CD4-positive, alpha-beta memory T cell (primary cell): ENCODE data around the gene IRF4. TPM values are rescaled to one million over a fixed set of nuclear protein-coding genes. Genes with fewer than 3 reads are reported as not detected.

Experiments used
- CTCF ChIA-PET: fragments of 350-600 bp; sonication (Branson Sonifier 250); formaldehyde crosslinking; loops from one replicate; lab custom pipeline; 2021; ENCODE audit warnings: inconsistent platforms; ENCODE audit not compliant: partially characterized antibody; lab: Charles Lee
- POLR2A ChIA-PET: fragments of 350-600 bp; sonication (Branson Sonifier 250); formaldehyde crosslinking; loops from one replicate; lab custom pipeline; 2021; ENCODE audit not compliant: partially characterized antibody; lab: Charles Lee
- DNase-seq, 5 donors: peaks; one replicate each; pipeline versions ENCODE4 v3.0.0 to v3.0.0-alpha.2; 2020 to 2022; ENCODE audit warnings: mixed read lengths in 1 of 5
- H3K27ac ChIP-seq: one replicate; pipeline ENCODE4 v1.7.0; 2013; ENCODE audit warnings: low read depth, low read length
- H3K27me3 ChIP-seq: 2 replicates; pipeline ENCODE4 v1.7.0; 2013; ENCODE audit warnings: mild to moderate bottlenecking, low read length, moderate library complexity; ENCODE audit not compliant: insufficient read depth
- H3K36me3 ChIP-seq: 2 replicates; pipeline ENCODE4 v1.7.0; 2013; ENCODE audit warnings: mild to moderate bottlenecking, low read length, moderate library complexity; ENCODE audit not compliant: insufficient read depth
- H3K4me1 ChIP-seq: 2 replicates; pipeline ENCODE4 v1.7.0; 2013; ENCODE audit warnings: mild to moderate bottlenecking, low read length, moderate library complexity; ENCODE audit not compliant: insufficient read depth
- H3K4me3 ChIP-seq, 2 donors: one replicate each; pipeline ENCODE4 v1.7.0; 2013; ENCODE audit warnings: low read length in 2 of 2, mild to moderate bottlenecking in 1 of 2
- H3K9me3 ChIP-seq, 2 donors: one replicate each; pipeline ENCODE4 v1.7.0; 2013; ENCODE audit warnings: low read length in 2 of 2, control low read depth in 1 of 2; ENCODE audit not compliant: control insufficient read depth in 1 of 2
- H3K27ac Mint-ChIP-seq, 7 donors: one replicate each; pipeline ENCODE4 v1.8.0; 2020 to 2021; ENCODE audit warnings: mixed read lengths in 7 of 7, mild to moderate bottlenecking in 6 of 7, inconsistent platforms in 3 of 7, moderate library complexity in 3 of 7
- H3K27me3 Mint-ChIP-seq, 2 donors: one replicate each; pipeline ENCODE4 v1.8.0; 2020 to 2021; ENCODE audit warnings: mixed read lengths in 2 of 2
- H3K36me3 Mint-ChIP-seq, 2 donors: one replicate each; pipeline ENCODE4 v1.8.0; 2020 to 2021; ENCODE audit warnings: mixed read lengths in 2 of 2, inconsistent platforms in 1 of 2, mild to moderate bottlenecking in 1 of 2
- H3K4me1 Mint-ChIP-seq, 4 donors: one replicate each; pipeline ENCODE4 v1.8.0; 2020 to 2021; ENCODE audit warnings: mixed read lengths in 4 of 4, mild to moderate bottlenecking in 1 of 4
- H3K4me3 Mint-ChIP-seq, 8 donors: one replicate each; pipeline ENCODE4 v1.8.0; 2020 to 2021; ENCODE audit warnings: mixed read lengths in 8 of 8, mild to moderate bottlenecking in 7 of 8, moderate library complexity in 6 of 8, inconsistent platforms in 3 of 8
- H3K9me3 Mint-ChIP-seq, 8 donors: one replicate each; pipeline ENCODE4 v1.8.0; 2020 to 2021; ENCODE audit warnings: mixed read lengths in 8 of 8, mild to moderate bottlenecking in 5 of 8, inconsistent platforms in 3 of 8, moderate library complexity in 1 of 8
- intact Hi-C: fragments of 100-400 bp; cut with micrococcal nuclease; formaldehyde crosslinking; loops from one replicate; pipeline ENCODE4 v1.15.1; 2023
- polyA plus RNA-seq, 2 donors: library from polyadenylated mRNA; unstranded; fragments of 300-500 nt; fragmentation: Illumina TruSeq; gene quantifications; one replicate each; pipeline ENCODE4 v1.2.3, GENCODE V29; 2021
- total RNA-seq, 2 experiments: library from RNA; stranded (reverse); gene quantifications; one replicate each; pipeline ENCODE4 v1.2.3, GENCODE V29; 2021

The IRF4 gene
- total and polyA plus RNA-seq, 4 experiments from 2014 or later: 2.7 to 8.6 (median 7.1) TPM

- ChIA-PET POLR2A (no interaction called here), CTCF (no interaction called here)
- Mint-ChIP-seq H3K4me1 (peaks cover 0 to 5% (median 0%) of the 10 kb centered on the region in 4 donors), H3K4me3 (no peak overlapping the region), H3K36me3 (peaks cover 0 to 1% of the 10 kb centered on the region in 2 donors), H3K9me3 (peaks cover 0 to 42% (median 27%) of the 10 kb centered on the region in 8 donors), H3K27me3 (peaks cover 0 to 11% of the 10 kb centered on the region in 2 donors), H3K27ac (no peak overlapping the region)
- no peak for DNase-seq
- intact Hi-C loops: no loop called here
- Histone ChIP-seq H3K4me1 (no peaks in the 10 kb centered on the region), H3K9me3 (no peaks in the 10 kb centered on the region), H3K27ac (no peak overlapping the region), H3K36me3 (no peaks in the 10 kb centered on the region), H3K4me3 (no peak overlapping the region), H3K27me3 (no peaks in the 10 kb centered on the region)
Measured at GRCh38 chr6:363291-363690, 28.3 kb upstream of the IRF4 start.

GRCh38 chr6:363909-364308 is 27.6 kb upstream of the IRF4 start:
- intact Hi-C loops: no loop called here
- H3K27ac ChIP-seq: no peak overlapping the region
- Mint-ChIP-seq H3K27me3 (peaks cover 0 to 11% of the 10 kb centered on the region in 2 donors), H3K4me3 (no peak overlapping the region), H3K4me1 (no peaks in the 10 kb centered on the region), H3K36me3 (peaks cover 0 to 1% of the 10 kb centered on the region in 2 donors), H3K27ac (no peak overlapping the region), H3K9me3 (peaks cover 0 to 42% (median 27%) of the 10 kb centered on the region in 8 donors)
- CTCF ChIA-PET: no interaction called here
- no peaks in the 10 kb centered on the region for H3K9me3 ChIP-seq
- H3K27me3 ChIP-seq: no peaks in the 10 kb centered on the region
- H3K36me3 ChIP-seq: no peaks in the 10 kb centered on the region
- H3K4me1 ChIP-seq: no peaks in the 10 kb centered on the region
- POLR2A ChIA-PET: no interaction called here
- no peak overlapping the region for H3K4me3 ChIP-seq
- DNase-seq: no peak

GRCh38 chr6:364609-365540 is 26.7 kb upstream of the IRF4 start:
- no peak overlapping the region for H3K27ac ChIP-seq
- ChIA-PET CTCF (no interaction called here), POLR2A (interaction anchor here (0.7 kb wide), 1 partner anchor 38 kb away, joined by 4 read pairs; no protein-coding TSS in a partner anchor)

GRCh38 chr6:365835-366234 is 25.7 kb upstream of the IRF4 start:
- Mint-ChIP-seq H3K27me3 (peaks cover 0 to 13% of the 10 kb centered on the region in 2 donors), H3K36me3 (peaks cover 0 to under 1% of the 10 kb centered on the region in 2 donors), H3K27ac (no peak overlapping the region), H3K4me3 (no peak overlapping the region), H3K4me1 (no peaks in the 10 kb centered on the region), H3K9me3 (peaks cover 0 to 44% (median 28%) of the 10 kb centered on the region in 8 donors)
- no peaks in the 10 kb centered on the region for H3K36me3 ChIP-seq
- H3K9me3 ChIP-seq: no peaks in the 10 kb centered on the region
- no peak overlapping the region for H3K27ac ChIP-seq
- no peaks in the 10 kb centered on the region for H3K4me1 ChIP-seq
- intact Hi-C loops: no loop called here
- no peak overlapping the region for H3K4me3 ChIP-seq
- no peak for DNase-seq
- ChIA-PET POLR2A (no interaction called here), CTCF (no interaction called here)
- H3K27me3 ChIP-seq: no peaks in the 10 kb centered on the region

More at GRCh38 chr6:364609-365540, 26.7 kb upstream of the IRF4 start:
- intact Hi-C loops: no loop called here
- Mint-ChIP-seq H3K4me1 (no peaks in the 10 kb centered on the region), H3K9me3 (peaks cover 0 to 42% (median 27%) of the 10 kb centered on the region in 8 donors), H3K4me3 (no peak overlapping the region), H3K36me3 (peaks cover 0 to 1% of the 10 kb centered on the region in 2 donors), H3K27me3 (peaks cover 0 to 12% of the 10 kb centered on the region in 2 donors), H3K27ac (no peak overlapping the region)
- Histone ChIP-seq H3K4me1 (no peaks in the 10 kb centered on the region), H3K9me3 (no peaks in the 10 kb centered on the region), H3K36me3 (no peaks in the 10 kb centered on the region), H3K27me3 (no peaks in the 10 kb centered on the region), H3K4me3 (no peak overlapping the region)
- no peak for DNase-seq

GRCh38 chr6:366389-367297 is 24.9 kb upstream of the IRF4 start:
- H3K27ac Mint-ChIP-seq: no peak overlapping the region
- H3K27ac ChIP-seq: no peak overlapping the region
- H3K4me3 Mint-ChIP-seq: no peak overlapping the region
- H3K9me3 Mint-ChIP-seq: peaks cover 0 to 45% (median 28%) of the 10 kb centered on the region in 8 donors
- H3K4me1 Mint-ChIP-seq: no peaks in the 10 kb centered on the region
- H3K36me3 Mint-ChIP-seq: no peaks in the 10 kb centered on the region
- no peaks in the 10 kb centered on the region for H3K9me3 ChIP-seq
- POLR2A ChIA-PET: no interaction called here
- no peaks in the 10 kb centered on the region for H3K36me3 ChIP-seq
- H3K27me3 ChIP-seq: no peaks in the 10 kb centered on the region
- no peak for DNase-seq
- no peaks in the 10 kb centered on the region for H3K4me1 ChIP-seq
- no peak overlapping the region for H3K4me3 ChIP-seq
- intact Hi-C loops: no loop called here
- peaks cover 0 to 13% of the 10 kb centered on the region in 2 donors for H3K27me3 Mint-ChIP-seq
- CTCF ChIA-PET: no interaction called here

- no peaks in the 10 kb centered on the region for H3K36me3 ChIP-seq
- no peaks in the 10 kb centered on the region for H3K4me1 ChIP-seq
- H3K9me3 ChIP-seq: no peaks in the 10 kb centered on the region
- Mint-ChIP-seq H3K27me3 (peaks cover 0 to 13% of the 10 kb centered on the region in 2 donors), H3K27ac (no peak overlapping the region), H3K4me1 (no peaks in the 10 kb centered on the region), H3K36me3 (no peaks in the 10 kb centered on the region), H3K9me3 (peaks cover 0 to 42% (median 26%) of the 10 kb centered on the region in 8 donors), H3K4me3 (no peak overlapping the region)
- no peak overlapping the region for H3K27ac ChIP-seq
- no peaks in the 10 kb centered on the region for H3K27me3 ChIP-seq
- no peak for DNase-seq
- ChIA-PET CTCF (no interaction called here), POLR2A (no interaction called here)
- intact Hi-C loops: no loop called here
- no peak overlapping the region for H3K4me3 ChIP-seq
Measured at GRCh38 chr6:367298-367794, 24.2 kb upstream of the IRF4 start.
